HG02642 (cell line): Measurements from ENCODE around the gene FBXL4.
A peak's percentile ranks its signal among the peaks of the same experiment; 100 is the strongest.

Experiments used
- ATAC-seq: cut with Tn5 transposase; IDR thresholded peaks from one replicate; pipeline ENCODE4 v1.9.1; 2021; ENCODE audit warnings: mild to moderate bottlenecking; ENCODE audit not compliant: unreplicated experiment, poor library complexity

FBXL4 gene

GRCh38 chr6:98840996-98841513, 106.7 kb downstream of the FBXL4 start:
- no peak for ATAC-seq

- ATAC-seq = no peak
Measured at GRCh38 chr6:98840385-98840784, 107.4 kb downstream of the FBXL4 start.

- ATAC-seq = no peak
Measured at GRCh38 chr6:98839781-98840361, 107.9 kb downstream of the FBXL4 start.

GRCh38 chr6:98838975-98839374, 108.8 kb downstream of the FBXL4 start:
- ATAC-seq = no peak

- ATAC-seq = no peak
Measured at GRCh38 chr6:98838032-98838431, 109.7 kb downstream of the FBXL4 start.

- no peak for ATAC-seq
Measured at GRCh38 chr6:98836962-98837944, 110.5 kb downstream of the FBXL4 start.

- no peak for ATAC-seq
Measured at GRCh38 chr6:98836025-98836961, 111.5 kb downstream of the FBXL4 start.

- ATAC-seq = peak; percentile 8
Measured at GRCh38 chr6:98835149-98836024, 112.4 kb downstream of the FBXL4 start.

GRCh38 chr6:98834060-98835031, 113.4 kb downstream of the FBXL4 start, which contains the start of gene POU3F2:
Gene POU3F2 (plus strand): TSS chr6:98834574. CDS start chr6:98834874, 300 bp downstream.
- peak; percentile 77 for ATAC-seq

GRCh38 chr6:98833307-98834059, 114.3 kb downstream of the FBXL4 start:
- ATAC-seq = peak; percentile 10

- ATAC-seq = peak; percentile 25
Measured at GRCh38 chr6:98833057-98833306, 114.8 kb downstream of the FBXL4 start.

- no peak for ATAC-seq
Measured at GRCh38 chr6:98832284-98833056, 115.3 kb downstream of the FBXL4 start.

GRCh38 chr6:98831959-98832283, 115.8 kb downstream of the FBXL4 start:
- no peak for ATAC-seq

- ATAC-seq = no peak
Measured at GRCh38 chr6:98831057-98831958, 116.4 kb downstream of the FBXL4 start.

- ATAC-seq = no peak
Measured at GRCh38 chr6:98830146-98830545, 117.6 kb downstream of the FBXL4 start.

- no peak for ATAC-seq
Measured at GRCh38 chr6:98828941-98829411, 118.8 kb downstream of the FBXL4 start.
